GM21786 (cell line): ENCODE results near the gene CNTN5.

ENCODE experiments used
- ATAC-seq: cut with Tn5 transposase; IDR thresholded peaks from one replicate; pipeline ENCODE4 v1.9.1; 2021; ENCODE audit not compliant: unreplicated experiment

CNTN5 gene

GRCh38 chr11:99501655-99502054 lies 480.9 kb downstream of the CNTN5 start:
- ATAC-seq = no peak

- ATAC-seq = no peak
Measured at GRCh38 chr11:99505316-99505715, 484.6 kb downstream of the CNTN5 start.

- ATAC-seq = no peak
Measured at GRCh38 chr11:99505831-99506230, 485.1 kb downstream of the CNTN5 start.

- no peak for ATAC-seq
Measured at GRCh38 chr11:99509863-99510262, 489.1 kb downstream of the CNTN5 start.

GRCh38 chr11:99513368-99513767 lies 492.6 kb downstream of the CNTN5 start:
- ATAC-seq = no peak

GRCh38 chr11:99519095-99519494 lies 498.3 kb downstream of the CNTN5 start:
- ATAC-seq = no peak

- ATAC-seq = no peak
Measured at GRCh38 chr11:99522467-99523173, 501.9 kb downstream of the CNTN5 start.

GRCh38 chr11:99531468-99531867 lies 510.7 kb downstream of the CNTN5 start:
- ATAC-seq = no peak

- ATAC-seq = peak; percentile 69
Measured at GRCh38 chr11:99534812-99535211, 514.1 kb downstream of the CNTN5 start.

GRCh38 chr11:99535406-99535805 lies 514.7 kb downstream of the CNTN5 start:
- peak; percentile 72 for ATAC-seq

- peak; percentile 68 for ATAC-seq
Measured at GRCh38 chr11:99535819-99536218, 515.1 kb downstream of the CNTN5 start.

GRCh38 chr11:99537681-99538080 lies 516.9 kb downstream of the CNTN5 start:
- no peak for ATAC-seq

- ATAC-seq = no peak
Measured at GRCh38 chr11:99545616-99546015, 524.9 kb downstream of the CNTN5 start.

GRCh38 chr11:99548264-99548663 lies 527.5 kb downstream of the CNTN5 start:
- ATAC-seq = no peak

GRCh38 chr11:99554232-99554903 lies 533.6 kb downstream of the CNTN5 start:
- no peak for ATAC-seq

GRCh38 chr11:99555486-99555885 lies 534.7 kb downstream of the CNTN5 start:
- ATAC-seq = no peak

- ATAC-seq = peak; percentile 78
Measured at GRCh38 chr11:99565333-99565732, 544.6 kb downstream of the CNTN5 start.

- no peak for ATAC-seq
Measured at GRCh38 chr11:99567334-99567956, 546.7 kb downstream of the CNTN5 start.

- ATAC-seq = no peak
Measured at GRCh38 chr11:99568808-99569207, 548.1 kb downstream of the CNTN5 start.

GRCh38 chr11:99571094-99571493 lies 550.3 kb downstream of the CNTN5 start:
- ATAC-seq = peak; percentile 68

GRCh38 chr11:99584830-99585229 lies 564.1 kb downstream of the CNTN5 start:
- ATAC-seq = no peak

- no peak for ATAC-seq
Measured at GRCh38 chr11:99585606-99586005, 564.9 kb downstream of the CNTN5 start.
